Activated B cell treated with CpG ODN at 0.5 μM for 24 hours (primary cell): ENCODE results near the gene CCDC124. TPM values are rescaled to one million over a fixed set of nuclear protein-coding genes. Genes with fewer than 3 reads are reported as not detected.
A peak's percentile ranks its signal among the peaks of the same experiment; 100 is the strongest.

Experiments
- ATAC-seq: fragments of 200-7000 bp; cut with Tn5 transposase; one replicate; pipeline ENCODE4 v1.10.0; 2021; ENCODE audit warnings: low read depth, mild to moderate bottlenecking, moderate library complexity
- CTCF ChIA-PET: fragments of 350-600 bp; sonication (Branson Sonifier 250); formaldehyde crosslinking; loops from one replicate; lab custom pipeline; 2021; ENCODE audit warnings: antibody characterized with exemption; lab: Charles Lee
- POLR2A ChIA-PET: fragments of 350-600 bp; sonication (Branson Sonifier 250); formaldehyde crosslinking; loops from one replicate; lab custom pipeline; 2021; ENCODE audit warnings: antibody characterized with exemption; lab: Charles Lee
- DNase-seq: peaks from one replicate; pipeline ENCODE4 v3.0.0; 2022
- H3K27ac Mint-ChIP-seq: one replicate; pipeline ENCODE4 v1.8.0; 2020; ENCODE audit warnings: mixed read lengths
- H3K27me3 Mint-ChIP-seq: one replicate; pipeline ENCODE4 v1.8.0; 2021; ENCODE audit warnings: mixed read lengths
- H3K36me3 Mint-ChIP-seq: one replicate; pipeline ENCODE4 v1.8.0; 2021; ENCODE audit warnings: low read depth, mixed read lengths
- H3K4me1 Mint-ChIP-seq: one replicate; pipeline ENCODE4 v1.8.0; 2021; ENCODE audit warnings: mixed read lengths
- H3K4me3 Mint-ChIP-seq: one replicate; pipeline ENCODE4 v1.8.0; 2020; ENCODE audit warnings: mild to moderate bottlenecking, mixed read lengths
- H3K9me3 Mint-ChIP-seq: one replicate; pipeline ENCODE4 v1.8.0; 2020; ENCODE audit warnings: mixed read lengths
- intact Hi-C: fragments of 100-400 bp; cut with micrococcal nuclease; formaldehyde crosslinking; loops from one replicate; pipeline ENCODE4 v1.15.1; 2024
- total RNA-seq: library from RNA; stranded (reverse); gene quantifications from 2 replicates; pipeline ENCODE4 v1.2.3, GENCODE V29; 2022
- TF ChIP-seq, protein P1 (sequence below): fragments of 200-600 bp; IDR thresholded peaks from one replicate; pipeline ENCODE4 v1.8.0; 2022; ENCODE audit warnings: antibody characterized with exemption, mild to moderate bottlenecking

CCDC124 gene
- total RNA-seq, 1 donor from 2014 or later, result 49.9 TPM

DNA sequence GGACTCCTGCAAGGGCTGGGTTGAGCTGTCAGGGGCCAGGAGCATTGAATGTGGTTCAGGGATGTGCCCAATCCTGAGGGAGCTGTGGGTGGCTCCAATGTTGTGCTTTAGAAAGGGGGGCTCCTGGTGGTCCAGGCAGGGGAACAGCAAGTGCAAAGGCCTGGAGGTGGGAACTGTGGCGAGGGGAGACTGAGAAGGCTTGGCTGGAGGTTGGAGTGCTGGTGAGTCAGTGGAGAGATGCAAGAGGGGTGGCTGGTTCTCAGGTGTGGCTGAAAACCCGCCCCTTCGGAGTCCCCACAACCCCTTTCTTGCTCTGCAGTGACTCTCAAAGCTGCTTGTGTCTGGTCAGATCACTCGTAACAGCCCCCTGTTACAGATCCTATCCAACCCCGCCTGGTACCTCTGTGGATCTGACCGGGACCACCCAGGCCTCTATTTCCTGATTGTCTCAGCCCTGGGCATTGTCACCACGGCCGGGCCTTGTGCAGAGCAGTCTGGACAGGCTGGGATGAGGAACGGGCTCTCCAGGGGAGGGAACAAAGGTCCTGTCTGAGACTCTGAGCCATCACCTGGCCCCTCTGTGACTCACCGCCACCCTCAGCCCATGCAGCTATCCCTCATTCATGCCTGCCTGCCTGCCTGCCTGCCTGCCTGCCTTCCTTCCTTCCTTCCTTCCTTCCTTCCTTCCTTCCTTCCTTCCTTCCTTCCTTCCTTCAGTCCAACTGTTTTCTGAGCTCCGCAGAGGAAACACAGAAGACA lies 32.7 kb downstream of the CCDC124 start:
- ATAC-seq (no peak), DNase-seq (no peak)
- intact Hi-C loops, result no loop called here
- Mint-ChIP-seq H3K27me3 (peaks cover 36% of the 10 kb centered on the region), H3K9me3 (no peaks in the 10 kb centered on the region), H3K4me1 (peaks cover 12% of the 10 kb centered on the region), H3K27ac (no peak overlapping the region), H3K36me3 (no peaks in the 10 kb centered on the region), H3K4me3 (no peak overlapping the region)
- ChIA-PET CTCF (interaction anchor here (0.7 to 0.8 kb wide), 2 partner anchors 432 to 1064 kb away, joined by 3 to 4 read pairs; no protein-coding TSS in a partner anchor), POLR2A (interaction anchor here (0.6 to 0.8 kb wide), 2 partner anchors 8 to 1820 kb away, joined by 3 to 7 read pairs; no protein-coding TSS in a partner anchor)
- TF ChIP-seq, protein P1, sequence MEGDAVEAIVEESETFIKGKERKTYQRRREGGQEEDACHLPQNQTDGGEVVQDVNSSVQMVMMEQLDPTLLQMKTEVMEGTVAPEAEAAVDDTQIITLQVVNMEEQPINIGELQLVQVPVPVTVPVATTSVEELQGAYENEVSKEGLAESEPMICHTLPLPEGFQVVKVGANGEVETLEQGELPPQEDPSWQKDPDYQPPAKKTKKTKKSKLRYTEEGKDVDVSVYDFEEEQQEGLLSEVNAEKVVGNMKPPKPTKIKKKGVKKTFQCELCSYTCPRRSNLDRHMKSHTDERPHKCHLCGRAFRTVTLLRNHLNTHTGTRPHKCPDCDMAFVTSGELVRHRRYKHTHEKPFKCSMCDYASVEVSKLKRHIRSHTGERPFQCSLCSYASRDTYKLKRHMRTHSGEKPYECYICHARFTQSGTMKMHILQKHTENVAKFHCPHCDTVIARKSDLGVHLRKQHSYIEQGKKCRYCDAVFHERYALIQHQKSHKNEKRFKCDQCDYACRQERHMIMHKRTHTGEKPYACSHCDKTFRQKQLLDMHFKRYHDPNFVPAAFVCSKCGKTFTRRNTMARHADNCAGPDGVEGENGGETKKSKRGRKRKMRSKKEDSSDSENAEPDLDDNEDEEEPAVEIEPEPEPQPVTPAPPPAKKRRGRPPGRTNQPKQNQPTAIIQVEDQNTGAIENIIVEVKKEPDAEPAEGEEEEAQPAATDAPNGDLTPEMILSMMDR, result no peak

DNA sequence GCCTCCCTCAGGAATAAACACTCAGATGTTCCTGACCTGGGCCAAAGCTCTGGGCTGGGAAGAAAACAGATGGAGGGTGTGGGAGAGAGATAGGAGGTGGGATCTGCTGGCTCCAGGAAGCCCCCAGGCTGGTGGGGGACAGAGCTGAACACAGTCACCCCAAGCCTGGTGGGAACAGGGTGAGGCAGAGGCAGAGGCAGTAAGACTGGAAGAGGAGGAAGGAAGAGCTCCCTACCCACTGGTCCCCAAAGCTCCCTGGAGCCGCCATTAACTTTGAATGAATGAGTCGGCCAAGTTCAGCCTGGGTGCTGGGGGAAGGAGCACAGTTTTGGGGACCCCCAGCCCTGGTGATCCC lies 33.3 kb downstream of the CCDC124 start:
- Mint-ChIP-seq H3K4me3 (no peak overlapping the region), H3K9me3 (no peaks in the 10 kb centered on the region), H3K27me3 (peaks cover 37% of the 10 kb centered on the region), H3K4me1 (peaks cover 12% of the 10 kb centered on the region), H3K36me3 (no peaks in the 10 kb centered on the region), H3K27ac (no peak overlapping the region)
- CTCF ChIA-PET, result interaction anchor here (0.7 to 0.8 kb wide), 2 partner anchors 433 to 1065 kb away, joined by 3 to 4 read pairs; no protein-coding TSS in a partner anchor
- intact Hi-C loops, result no loop called here
- TF ChIP-seq, protein P1, result no peak
- DNase-seq (no peak), ATAC-seq (no peak)
- POLR2A ChIA-PET, result interaction anchor here (0.6 to 0.8 kb wide), 3 partner anchors 9 to 1821 kb away, joined by 3 to 7 read pairs (median 4); no protein-coding TSS in a partner anchor

DNA sequence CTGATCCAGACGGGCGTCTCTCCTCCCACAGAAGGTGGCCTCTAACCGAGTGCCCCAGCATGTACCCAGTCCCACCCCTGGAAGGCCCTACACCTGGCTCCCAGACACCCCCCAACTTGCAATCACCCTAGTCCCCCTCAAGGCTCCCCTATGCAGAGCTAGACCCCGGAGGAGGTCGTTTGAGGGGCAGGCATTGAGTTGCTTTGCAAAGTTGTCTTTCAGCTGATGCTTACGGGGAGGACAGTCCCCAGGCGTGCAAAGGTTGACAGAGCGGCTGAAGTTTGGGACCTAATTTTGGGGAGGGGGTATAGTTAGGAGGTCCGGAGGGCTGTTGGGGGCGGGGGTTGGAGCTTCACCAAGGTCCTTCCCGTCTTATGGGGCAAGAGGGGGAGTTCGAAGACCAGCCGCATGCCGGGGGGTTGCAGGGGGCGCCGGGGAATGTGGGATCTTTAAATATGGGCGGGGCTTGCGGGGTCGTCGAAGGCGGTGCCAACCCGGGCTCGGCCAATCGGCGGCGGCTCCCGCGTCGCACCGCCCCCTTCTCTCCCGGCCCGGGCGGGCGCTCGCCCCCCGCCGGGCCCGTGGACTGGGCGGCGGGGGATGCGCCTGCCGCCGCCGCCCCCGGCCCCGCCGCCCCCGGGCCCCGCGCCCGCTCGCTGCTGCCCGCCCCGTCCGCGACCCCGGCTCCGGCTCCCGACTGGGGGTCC lies 33.9 kb downstream of the CCDC124 start, which contains the start of gene KCNN1:
Gene KCNN1, plus strand, starts transcription at position 558 of the 707 bp plus-strand sequence. CDS start 6,782 bp downstream, outside the sequence.
- Mint-ChIP-seq H3K4me3 (peak within 1 kb of the TSS; percentile 62), H3K9me3 (no peaks in the 10 kb centered on the region), H3K4me1 (peaks cover 12% of the 10 kb centered on the region), H3K27me3 (peaks cover 38% of the 10 kb centered on the region), H3K36me3 (no peaks in the 10 kb centered on the region), H3K27ac (no peak within 1 kb of the TSS)
- TF ChIP-seq, protein P1, result no peak
- ATAC-seq (peak; percentile 45), DNase-seq (no peak)
- intact Hi-C loops, result no loop called here
- CTCF ChIA-PET, result interaction anchor here (0.7 to 0.8 kb wide), 2 partner anchors 434 to 1065 kb away, joined by 3 to 4 read pairs; no protein-coding TSS in a partner anchor
- POLR2A ChIA-PET, result interaction anchor here (0.6 kb wide), 1 partner anchor 27 kb away, joined by 4 read pairs; no protein-coding TSS in a partner anchor

DNA sequence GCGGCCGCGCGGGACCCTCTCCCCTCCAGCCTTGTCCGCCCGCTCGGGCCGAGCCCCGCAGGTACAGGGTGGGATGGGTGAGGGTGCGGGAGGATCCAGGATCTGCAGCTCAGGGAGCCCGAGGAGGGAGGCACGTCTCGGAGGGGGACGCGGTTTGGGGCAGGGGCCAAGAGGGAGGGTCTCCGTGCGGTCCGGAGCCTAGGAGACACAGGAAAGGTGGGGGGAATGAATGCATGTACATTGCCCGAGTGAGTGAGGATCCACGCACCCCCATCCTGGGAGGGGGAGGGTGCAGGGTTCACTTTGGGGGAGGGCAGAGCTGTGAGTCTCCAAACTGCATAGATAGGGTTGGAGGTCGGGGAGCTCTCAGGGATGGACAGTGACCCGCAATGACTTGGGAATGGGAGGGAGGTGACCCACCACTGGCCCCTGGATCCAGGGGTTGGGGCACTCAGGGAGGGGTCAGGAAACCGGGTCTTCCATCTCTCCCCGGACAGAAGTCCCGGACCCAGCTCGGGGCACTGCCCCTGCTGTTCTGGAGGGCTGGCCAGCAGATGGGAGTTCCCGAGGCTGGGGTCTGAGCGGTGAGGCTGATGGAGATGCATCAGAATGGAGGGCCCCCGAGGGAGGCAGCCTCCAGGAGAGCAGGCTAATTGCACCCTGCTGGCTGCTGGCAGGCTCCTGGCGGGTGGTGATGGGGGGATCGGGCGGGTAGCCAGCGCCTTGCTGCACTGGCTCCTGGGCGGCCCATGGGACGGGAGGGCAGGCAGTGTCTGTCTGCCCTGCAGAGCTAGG lies 34.6 kb downstream of the CCDC124 start:
- Mint-ChIP-seq H3K4me1 (peaks cover 12% of the 10 kb centered on the region), H3K27me3 (peaks cover 35% of the 10 kb centered on the region), H3K27ac (no peak overlapping the region), H3K9me3 (no peaks in the 10 kb centered on the region), H3K36me3 (no peaks in the 10 kb centered on the region), H3K4me3 (peak overlapping the region; percentile 54)
- TF ChIP-seq, protein P1, result no peak
- intact Hi-C loops, result no loop called here
- POLR2A ChIA-PET, result interaction anchor here (0.5 to 0.8 kb wide), 2 partner anchors 13 to 451 kb away, joined by 3 to 4 read pairs; no protein-coding TSS in a partner anchor
- CTCF ChIA-PET, result no interaction called here
- DNase-seq (no peak), ATAC-seq (no peak)
